ENCODE results near the gene KRT6A.
"Not testable (repeated sequence)": the region's sequence is repeated elsewhere in the genome, so short reads cannot be mapped to it uniquely, and the experiment has no call there.

The KRT6A gene

DNA sequence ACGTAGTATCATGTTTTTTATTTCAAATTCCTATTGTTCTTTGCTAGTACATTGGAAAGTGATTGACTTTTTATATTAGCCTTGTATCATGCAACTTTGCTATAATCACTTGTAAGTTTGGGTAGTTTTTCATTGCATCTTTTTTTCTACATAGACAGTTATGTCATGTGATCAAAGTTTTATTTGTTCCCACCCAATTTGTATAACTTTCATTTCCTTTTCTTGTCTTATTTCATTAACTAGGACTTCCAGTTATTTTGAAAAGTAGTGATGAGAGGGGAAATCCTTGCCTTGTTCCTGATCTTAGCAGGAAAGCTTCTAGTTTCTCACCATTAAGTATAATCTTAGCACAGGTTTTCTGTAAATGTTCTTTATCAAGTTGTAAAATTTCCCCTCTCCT lies 9.8 kb upstream of the KRT6A start:
- no peak for DNase-seq (ENCODE audit: low read depth in 1 of 2, low spot score in 1 of 2)

DNA sequence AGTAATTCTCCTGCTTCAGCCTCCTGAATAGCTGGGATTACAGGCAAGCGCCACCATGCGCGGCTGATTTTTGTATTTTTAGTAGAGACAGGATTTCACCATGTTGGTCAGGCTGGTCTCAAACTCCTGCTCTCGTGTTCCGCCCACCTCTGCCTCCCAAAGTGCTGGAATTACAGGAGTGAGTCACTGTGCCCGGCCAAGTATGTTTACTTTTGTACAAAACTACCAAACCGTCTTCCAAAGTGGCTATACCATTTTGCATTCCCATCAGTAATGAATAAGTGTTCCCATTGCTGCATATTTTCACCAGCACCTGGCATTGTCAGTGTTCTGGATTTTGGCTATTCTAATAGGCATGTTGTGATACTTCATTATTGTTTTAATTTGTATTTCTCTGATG lies 8.4 kb upstream of the KRT6A start:
- no peak for DNase-seq (ENCODE audit: low read depth in 1 of 2, low spot score in 1 of 2)

DNA sequence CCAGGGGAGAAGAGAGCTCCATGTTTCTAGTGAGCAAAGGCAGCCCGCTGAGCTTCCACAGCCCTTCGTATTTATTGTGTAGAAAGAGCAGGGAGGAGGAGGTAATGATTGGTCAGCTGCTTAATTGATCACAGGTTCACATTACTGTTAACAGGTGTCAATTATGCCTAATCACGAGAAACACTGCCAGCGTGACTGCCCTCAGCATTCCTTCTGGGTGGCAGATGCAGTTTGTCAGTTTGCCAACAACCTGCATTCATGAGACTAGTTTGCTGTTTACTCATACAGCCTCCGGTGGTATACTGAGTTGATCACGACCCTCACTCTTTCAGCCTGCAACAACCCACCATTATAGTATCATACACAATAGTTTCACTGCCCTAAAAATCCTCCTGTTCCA lies 7.5 kb upstream of the KRT6A start:
- not testable (repeated sequence) for DNase-seq (ENCODE audit: low read depth in 1 of 2, low spot score in 1 of 2)

DNA sequence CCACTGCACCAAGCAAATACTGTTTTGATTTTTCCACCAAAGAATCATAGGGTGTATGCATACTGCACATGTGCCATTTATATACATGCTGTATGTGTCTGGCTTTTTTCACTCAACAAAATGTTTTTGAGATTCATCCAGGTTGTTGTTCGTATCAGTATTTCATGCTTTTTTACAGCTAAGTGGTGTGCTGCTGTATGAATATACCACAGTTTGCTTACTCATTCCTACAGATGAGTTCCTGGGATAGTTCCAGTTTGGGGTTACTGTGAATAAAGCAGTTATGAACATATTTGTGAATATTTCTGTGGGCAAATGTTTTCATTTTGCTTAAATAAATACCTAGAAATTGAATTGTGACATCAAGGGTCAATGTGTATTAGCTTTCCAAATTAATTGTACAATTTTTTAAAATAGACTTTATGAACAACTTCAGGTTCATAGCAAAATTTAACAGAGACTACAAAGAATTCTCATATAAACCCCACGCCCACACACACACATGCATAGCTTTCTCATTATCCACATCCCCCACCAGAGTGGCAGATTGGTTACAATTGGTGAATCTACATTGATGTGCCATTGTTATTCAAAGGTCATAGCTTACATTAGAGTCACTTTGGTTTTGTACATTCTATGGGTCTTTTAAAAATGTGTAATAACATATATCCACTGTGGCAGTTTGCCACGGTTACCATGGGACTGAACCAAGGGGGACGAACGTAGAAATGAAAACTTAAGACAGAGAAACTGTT lies 6.9 kb upstream of the KRT6A start:
- DNase-seq (ENCODE audit: low read depth in 1 of 2, low spot score in 1 of 2): no peak

DNA sequence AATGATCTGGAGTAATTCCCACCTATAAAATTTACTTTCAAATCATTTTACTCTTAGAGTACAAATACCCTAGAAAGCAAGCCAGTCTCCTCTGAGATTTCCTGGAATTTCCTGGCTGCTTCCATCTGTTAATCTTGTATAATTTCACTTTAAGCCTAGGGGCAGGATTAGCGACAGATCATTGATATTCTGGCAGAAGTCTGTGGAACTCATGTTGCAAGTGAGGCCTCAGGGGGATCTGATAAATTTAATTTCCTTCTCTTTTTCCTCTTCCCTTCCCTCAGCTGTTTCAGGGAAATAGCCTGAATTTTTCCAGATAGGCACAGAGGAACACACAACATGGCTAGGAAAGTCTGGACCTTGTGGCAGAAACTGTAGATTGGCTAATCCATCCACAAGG lies 5.9 kb upstream of the KRT6A start:
- DNase-seq (ENCODE audit: low read depth in 1 of 2, low spot score in 1 of 2): no peak

DNA sequence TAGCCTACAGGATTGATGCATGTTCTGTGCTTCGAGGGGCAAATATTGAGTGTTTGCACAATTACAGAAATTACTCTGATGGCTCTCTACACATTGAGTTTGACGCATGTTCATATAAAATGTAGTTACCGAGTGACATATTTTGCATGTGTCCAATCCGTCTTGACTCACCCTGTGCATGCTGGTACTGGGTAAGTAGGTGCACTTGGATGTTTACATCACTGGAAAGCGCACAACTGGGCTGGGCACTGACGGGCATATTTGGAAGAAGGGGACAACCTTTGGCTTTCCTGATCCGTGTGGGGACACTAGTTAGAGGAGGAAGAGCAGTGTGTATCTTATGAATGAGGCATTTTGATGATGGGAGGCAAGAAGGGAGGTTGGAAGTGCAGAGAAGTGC lies 4.9 kb upstream of the KRT6A start:
- DNase-seq (ENCODE audit: low read depth in 1 of 2, low spot score in 1 of 2): no peak

DNA sequence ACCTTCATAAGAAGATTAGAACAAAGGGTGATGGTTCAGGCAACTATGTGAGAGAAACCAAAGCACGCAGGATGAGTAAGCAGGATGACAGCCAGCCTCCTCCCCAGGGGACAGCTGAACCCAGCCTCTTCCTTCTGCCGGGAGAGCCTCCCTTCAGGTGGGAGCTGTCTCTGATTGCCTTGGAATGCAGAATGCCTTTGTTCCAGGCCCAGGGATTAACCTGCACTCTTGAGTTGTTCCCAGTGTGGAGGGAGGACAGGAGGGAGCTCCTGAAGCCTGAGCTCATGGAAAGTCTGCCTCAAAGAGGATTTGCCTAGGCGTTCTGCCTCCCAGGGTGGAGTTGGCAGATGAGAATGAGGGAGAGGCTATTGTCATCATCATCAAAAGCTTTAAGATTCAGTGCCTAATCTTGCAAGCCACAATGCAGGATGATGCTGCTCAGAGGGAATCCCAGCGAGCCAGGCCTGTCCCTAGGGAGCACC lies 3.6 kb upstream of the KRT6A start:
- no peak for DNase-seq (ENCODE audit: low read depth in 1 of 2, low spot score in 1 of 2)

DNA sequence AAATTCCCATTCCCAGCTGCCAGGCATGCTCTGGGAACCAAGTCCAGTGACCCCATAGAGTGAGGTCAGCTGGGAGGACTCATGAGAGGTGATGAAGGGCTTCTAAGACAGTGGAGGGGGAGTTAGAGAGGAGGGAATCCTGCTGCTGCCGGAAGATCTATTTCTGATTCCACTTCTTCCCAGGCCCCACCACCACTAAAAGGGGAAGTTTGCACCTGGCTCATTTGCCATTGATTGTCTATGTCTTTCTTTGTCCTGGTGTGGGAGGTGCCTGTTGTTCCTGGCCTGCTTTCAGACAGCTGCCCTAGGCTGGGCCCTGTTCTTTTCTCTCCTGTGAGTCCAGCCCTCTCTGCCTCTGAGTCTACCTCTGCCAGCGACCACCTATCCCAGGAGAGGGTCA lies 3.0 kb upstream of the KRT6A start:
- no peak for DNase-seq (ENCODE audit: low read depth in 1 of 2, low spot score in 1 of 2)

DNA sequence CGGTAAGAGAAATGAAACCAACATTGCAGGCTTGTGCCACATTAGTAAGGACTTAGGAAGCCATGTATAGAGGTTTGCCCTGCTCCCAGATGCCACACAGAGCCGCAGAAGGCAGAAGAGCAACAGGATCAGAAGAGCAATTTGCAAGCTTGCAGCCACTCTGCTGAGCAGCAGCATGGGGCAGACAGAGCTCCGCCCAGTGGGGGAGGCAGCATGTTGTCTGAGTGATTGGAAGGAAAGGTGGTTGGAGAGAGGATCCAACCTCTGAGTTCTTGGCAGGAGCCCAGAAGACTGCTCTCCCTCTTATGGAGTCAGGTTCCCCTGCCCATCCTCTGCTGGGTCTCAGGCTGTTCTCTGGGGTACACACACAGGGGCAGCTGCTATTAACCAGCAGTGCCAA lies 2.3 kb upstream of the KRT6A start:
- DNase-seq (ENCODE audit: low read depth in 1 of 2, low spot score in 1 of 2): no peak

DNA sequence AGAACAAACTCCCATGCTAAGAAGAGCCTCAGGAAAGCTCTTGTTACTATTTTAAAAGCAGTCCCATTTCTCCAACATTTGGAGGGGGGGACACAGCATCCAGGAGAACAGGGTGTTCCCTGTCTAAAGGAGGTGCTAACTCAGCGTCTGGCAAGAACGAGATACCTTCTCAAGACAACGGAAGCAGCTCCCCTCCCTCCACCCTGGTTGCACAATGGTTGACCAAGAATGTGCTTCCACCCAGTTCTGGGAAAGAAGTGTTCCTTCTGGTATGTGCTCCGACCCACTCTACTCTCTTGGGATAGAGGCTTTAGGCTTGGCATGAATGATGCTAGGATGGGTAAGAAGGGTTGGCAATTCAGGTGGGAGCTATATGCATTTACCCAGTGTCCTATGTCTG lies 1.5 kb upstream of the KRT6A start:
- DNase-seq (ENCODE audit: low read depth in 1 of 2, low spot score in 1 of 2): no peak

DNA sequence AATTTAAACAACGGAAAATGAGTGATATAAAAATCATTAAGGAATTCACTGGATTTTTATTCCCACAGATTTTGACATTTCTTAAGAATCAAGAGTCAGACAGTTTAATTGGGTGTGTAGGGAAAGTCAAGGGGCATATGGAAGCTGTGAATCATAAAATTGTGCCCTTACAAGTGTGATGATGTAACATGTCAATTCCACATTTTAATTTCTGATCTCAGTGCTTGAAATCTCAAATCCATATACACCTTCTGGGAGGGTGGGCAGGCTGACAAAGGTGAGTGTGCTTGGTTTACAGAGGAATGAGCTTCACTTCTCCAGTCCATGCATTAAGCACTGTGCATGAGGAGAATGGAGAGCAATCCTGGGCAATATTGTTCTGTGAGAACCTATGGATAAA lies 1.0 kb upstream of the KRT6A start:
- no peak for DNase-seq (ENCODE audit: low read depth in 1 of 2, low spot score in 1 of 2)

DNA sequence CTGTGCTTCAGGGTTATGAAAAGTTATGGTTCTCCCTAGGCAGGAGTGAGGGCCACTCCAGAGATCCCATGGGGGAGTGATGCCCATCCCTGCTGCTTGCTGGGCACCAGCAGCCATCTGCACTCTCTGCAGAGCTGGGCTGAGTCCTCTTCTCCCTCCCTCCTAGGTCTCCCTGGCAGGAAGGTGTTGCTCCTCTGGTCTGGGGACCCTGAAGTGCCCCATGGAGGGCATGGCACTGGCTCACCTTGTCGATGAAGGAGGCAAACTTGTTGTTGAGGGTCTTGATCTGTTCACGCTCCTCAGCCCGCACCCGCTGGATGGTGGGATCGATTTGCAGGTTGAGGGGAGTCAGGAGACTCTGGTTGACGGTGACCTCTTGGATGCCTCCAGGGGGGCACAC lies 652 bp downstream of the KRT6A start:
- not testable (repeated sequence) for DNase-seq (ENCODE audit: low read depth in 1 of 2, low spot score in 1 of 2)

DNA sequence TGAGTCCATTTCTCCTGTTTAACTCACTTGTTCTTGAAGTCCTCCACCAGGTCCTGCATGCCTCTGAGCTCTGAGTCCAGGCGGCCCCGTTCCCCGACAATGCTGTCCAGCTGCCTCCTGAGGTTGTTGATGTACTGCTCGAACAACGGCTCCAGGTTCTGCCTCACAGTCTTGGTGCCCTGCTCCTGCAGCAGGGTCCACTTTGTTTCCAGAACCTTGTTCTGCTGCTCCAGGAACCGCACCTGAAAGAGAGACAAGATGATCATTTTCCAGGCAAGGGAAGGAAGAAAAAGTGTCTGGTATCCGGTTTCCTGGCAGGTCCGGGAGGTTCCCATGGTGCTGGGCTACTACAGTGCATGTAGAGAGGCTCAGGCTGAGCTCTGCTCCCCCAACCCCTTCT lies 1.6 kb downstream of the KRT6A start:
- DNase-seq (ENCODE audit: low read depth in 1 of 2, low spot score in 1 of 2): not testable (repeated sequence)

DNA sequence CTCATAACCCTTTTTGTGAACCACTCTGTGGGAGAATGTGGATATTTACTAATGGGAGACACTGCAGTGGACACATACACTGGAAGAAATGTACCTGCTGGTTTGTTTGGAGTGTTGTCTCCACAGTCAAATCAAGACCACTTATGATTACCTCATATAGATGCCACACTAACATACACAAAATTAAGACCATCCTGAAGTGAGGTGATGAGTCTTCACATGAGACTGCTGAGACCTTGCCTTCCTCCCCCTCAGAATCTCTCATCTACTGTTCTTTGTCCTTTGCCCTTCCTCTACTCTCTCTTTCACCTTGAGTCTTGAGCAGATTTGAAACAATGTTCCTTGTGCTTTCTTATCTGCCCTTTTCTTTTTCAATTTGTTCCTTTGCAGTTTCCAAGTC lies 4.3 kb downstream of the KRT6A start:
- DNase-seq (ENCODE audit: low read depth in 1 of 2, low spot score in 1 of 2): no peak

DNA sequence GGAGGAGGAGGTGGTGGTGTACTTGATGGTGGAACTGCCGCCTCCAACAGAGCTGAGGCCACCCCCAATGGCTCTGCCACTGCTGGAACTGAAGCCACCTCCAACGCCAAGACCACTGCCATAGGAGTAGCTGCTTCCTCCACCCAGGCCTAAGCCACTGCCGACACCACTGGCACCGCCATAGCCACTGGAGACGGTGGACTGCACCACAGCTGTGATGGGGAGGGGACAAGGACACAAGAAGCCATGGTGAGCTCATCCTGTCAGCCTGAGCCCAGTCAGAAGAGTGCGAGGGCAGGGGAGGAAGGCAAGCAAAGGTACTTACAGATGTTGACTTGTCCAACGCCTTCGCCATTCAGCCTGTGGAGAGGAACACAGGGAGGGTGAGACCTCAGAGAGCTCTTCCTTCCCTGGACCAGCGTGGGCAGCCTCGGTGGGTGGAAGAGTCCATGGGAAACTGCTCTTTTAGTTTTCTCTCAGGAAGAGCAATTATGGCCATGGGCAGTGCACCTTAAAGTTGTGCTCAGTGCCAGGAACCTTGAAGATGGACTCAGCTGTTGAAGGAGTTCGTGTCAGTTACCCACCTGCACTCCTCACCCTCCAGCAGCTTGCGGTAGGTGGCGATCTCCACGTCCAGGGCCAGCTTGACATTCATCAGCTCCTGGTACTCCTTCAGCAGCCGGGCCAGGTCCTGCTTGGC lies 5.2 kb downstream of the KRT6A start:
- not testable (repeated sequence) for DNase-seq (ENCODE audit: low read depth in 1 of 2, low spot score in 1 of 2)

DNA sequence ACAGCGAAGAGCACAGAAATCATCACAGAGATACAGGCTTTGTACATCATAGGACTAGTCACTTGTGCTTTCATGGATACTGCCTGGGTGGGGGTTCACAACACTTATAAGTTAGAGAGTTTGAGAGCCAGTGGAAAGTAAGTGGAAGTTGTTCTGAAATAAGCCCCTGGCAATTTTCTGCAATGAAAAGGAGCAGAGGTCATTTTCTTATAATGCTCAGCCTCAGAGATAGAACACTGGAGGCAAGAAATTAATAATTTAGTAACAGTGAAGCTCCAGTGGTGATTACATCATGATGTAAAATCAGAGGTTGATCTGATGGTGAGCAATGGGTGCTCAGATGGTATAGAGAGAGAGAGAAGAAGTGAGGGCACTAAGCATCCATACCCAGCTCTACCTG lies 5.8 kb downstream of the KRT6A start:
- DNase-seq (ENCODE audit: low read depth in 1 of 2, low spot score in 1 of 2): no peak

DNA sequence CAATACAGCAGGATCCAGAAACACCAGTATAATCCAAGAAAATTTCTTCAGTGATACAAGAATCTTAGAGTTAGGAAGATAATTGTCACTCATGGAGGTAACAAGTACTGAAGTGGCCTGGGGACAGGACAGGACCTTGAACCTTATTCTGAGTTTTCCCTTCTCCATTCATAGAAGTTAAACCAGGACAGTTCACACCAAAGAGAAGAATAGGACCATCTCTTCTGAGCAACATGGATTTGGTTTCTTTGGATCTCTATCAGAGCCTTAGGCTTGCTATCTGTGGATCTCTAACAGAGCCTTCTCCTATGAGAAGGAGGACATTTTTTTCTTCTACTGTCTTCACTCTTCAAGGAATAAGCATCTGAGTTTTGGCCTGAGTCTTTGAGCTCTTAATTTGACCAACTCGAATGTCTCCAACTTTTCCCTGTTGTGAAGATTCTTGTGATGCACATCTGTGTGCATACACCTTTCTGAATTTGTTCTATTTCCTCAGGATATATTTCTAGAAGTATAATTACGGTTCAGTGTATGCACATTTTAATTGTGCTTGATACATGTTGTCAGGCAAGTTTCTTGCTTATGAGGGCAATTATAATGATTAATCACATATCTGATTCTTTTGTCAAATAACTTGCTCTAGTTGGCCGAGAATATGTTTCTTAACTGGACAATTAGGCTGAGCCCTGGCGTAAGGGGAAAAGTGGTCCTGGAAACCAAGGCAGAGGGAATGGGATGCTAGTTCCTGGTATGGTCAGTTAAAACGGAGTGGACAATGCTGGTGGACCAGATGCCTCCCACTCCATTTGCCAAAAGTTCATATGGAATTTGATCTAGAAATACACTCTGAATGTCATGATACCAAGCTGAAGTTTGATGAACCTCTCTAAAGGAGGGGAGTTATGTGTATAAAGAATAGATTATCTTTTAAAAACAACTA lies 6.6 kb downstream of the KRT6A start:
- no peak for DNase-seq (ENCODE audit: low read depth in 1 of 2, low spot score in 1 of 2)

DNA sequence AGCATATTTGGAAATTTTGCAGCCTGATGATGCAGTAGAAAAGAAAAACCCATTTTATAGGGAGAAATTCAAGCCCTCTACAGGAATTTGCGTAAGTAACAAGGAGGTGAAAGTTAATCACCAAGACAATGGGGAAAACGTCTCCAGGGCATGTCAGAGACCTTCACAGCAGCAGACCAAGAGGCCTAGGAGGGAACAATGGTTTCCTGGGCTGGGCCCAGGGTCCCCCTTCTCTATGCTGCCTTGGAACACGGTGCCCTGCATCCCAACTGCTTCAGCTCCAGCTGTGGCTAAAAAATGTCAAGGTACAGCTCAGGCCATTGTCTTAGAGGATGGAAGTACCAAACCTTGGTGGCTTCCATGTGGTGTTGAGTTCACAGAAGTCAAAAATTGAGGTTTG lies 13.0 kb downstream of the KRT6A start:
- DNase-seq (ENCODE audit: low read depth in 1 of 2, low spot score in 1 of 2): no peak

DNA sequence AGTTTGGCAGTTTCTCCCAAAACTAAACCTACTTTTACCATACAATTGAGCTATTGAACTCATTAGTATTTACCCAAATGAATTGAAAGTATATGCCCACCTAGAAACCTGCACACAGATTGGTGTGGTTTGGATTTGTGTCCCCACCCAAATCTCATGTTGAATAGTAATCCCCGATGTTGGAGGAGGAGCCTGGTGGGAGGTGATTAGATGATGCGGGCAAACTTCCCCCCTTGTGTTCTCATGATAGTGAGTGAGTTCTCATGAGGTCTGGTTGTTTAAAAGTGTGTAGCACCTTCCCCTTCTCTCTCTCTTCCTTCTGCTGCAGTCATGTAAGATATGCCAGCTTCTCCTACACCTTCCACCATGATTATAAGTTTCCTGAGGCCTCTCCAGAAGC lies 15.4 kb downstream of the KRT6A start:
- DNase-seq (ENCODE audit: low read depth in 1 of 2, low spot score in 1 of 2): no peak

DNA sequence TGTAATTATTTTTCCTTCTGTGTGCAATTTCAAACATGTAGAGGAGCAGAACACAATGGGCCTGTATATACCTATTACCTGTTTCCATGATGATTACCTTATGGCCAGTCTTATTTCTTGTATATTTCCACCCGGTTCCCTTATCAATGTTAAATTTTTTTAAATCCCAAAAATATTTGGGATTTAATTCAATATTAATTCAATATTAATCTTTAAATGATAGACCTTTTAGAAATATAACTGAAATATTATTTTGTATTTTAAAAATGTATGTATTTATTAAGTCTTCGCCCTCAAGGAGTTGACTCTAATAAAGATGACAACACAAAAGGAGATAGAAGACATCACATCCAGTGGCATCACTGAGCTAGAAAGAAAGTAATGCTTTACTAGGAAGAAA lies 18.8 kb downstream of the KRT6A start:
- DNase-seq (ENCODE audit: low read depth in 1 of 2, low spot score in 1 of 2): no peak

DNA sequence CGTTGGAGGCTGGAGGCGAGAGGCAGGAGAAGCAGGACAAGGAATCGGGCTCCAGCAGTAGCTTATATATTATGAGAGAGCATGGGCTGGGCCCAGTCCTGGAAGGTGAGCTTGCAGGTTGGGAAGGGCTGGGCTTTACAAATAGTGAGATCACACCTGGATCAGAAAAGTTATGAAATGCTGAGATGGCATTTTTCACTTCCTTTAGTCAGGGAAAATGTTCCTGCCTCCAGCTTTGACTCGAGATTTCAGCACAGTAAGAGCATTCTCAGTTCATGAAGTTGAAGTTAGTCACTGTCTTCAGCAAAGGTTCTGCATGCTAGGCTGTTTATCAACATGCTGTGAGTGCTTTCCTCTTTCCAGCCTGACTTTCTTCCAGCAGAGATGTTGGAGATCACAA lies 19.3 kb downstream of the KRT6A start, which contains the start of gene KRT6C:
TSS of gene KRT6C (minus strand) at position 38 of the 400 bp plus-strand sequence. CDS start 68 bp downstream, outside the sequence.
- no peak for DNase-seq (ENCODE audit: low read depth in 1 of 2, low spot score in 1 of 2)

DNA sequence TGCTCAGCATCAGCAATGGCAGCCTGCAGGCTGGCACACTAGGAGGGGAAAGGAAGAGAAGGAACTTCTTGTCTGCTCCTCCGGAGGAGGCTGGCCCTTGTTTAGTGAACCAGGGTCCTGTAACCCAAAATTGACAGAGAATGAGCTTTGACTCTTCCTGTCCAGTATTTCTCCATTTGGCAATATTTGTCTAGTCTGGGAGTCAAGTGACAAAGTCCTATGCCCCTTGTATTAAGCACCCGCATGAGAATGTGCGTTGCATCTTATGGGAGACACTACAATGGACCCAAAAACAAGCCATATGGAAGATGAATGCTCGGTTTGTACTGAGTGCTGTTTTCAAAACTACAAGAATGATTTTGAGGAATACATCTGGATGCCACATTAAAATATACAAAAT lies 23.2 kb downstream of the KRT6A start:
- no peak for DNase-seq (ENCODE audit: low read depth in 1 of 2, low spot score in 1 of 2)

Measured in activated CD4-positive, alpha-beta T cell treated with anti-CD3 and anti-CD28 coated beads, Interleukin-2, amount 50 U/mL, for 24 hours (primary cell).